Central memory CD4-positive, alpha-beta T cell (primary cell): ENCODE data around the gene PDCD10.

Experiments used
- DNase-seq: peaks from one replicate; pipeline ENCODE4 v3.0.0; 2022

The PDCD10 gene

GRCh38 chr3:167671878-167672427, 62.7 kb downstream of the PDCD10 start:
- no peak for DNase-seq

GRCh38 chr3:167669699-167670098, 65.0 kb downstream of the PDCD10 start:
- no peak for DNase-seq

- no peak for DNase-seq
These were observed 66.0 kb downstream of the PDCD10 start for GRCh38 chr3:167668651-167669050.

GRCh38 chr3:167666563-167666962, 68.1 kb downstream of the PDCD10 start:
- no peak for DNase-seq

GRCh38 chr3:167662919-167663400, 71.7 kb downstream of the PDCD10 start:
- DNase-seq = no peak

- no peak for DNase-seq
These were observed 76.9 kb downstream of the PDCD10 start for GRCh38 chr3:167657684-167658225.

GRCh38 chr3:167656821-167657220, 77.9 kb downstream of the PDCD10 start:
- DNase-seq = no peak

GRCh38 chr3:167653760-167654159, 80.9 kb downstream of the PDCD10 start, which contains the start of gene WDR49:
WDR49 (minus strand) TSS chr3:167653942; CDS start chr3:167653425, 517 bp downstream.
- DNase-seq = no peak

- no peak for DNase-seq
These were observed 81.5 kb downstream of the PDCD10 start for GRCh38 chr3:167653155-167653554.

GRCh38 chr3:167651826-167652225, 82.9 kb downstream of the PDCD10 start:
- no peak for DNase-seq

GRCh38 chr3:167650459-167650858, 84.2 kb downstream of the PDCD10 start:
- DNase-seq = no peak

- no peak for DNase-seq
These were observed 84.9 kb downstream of the PDCD10 start for GRCh38 chr3:167649746-167650145.

- no peak for DNase-seq
These were observed 90.1 kb downstream of the PDCD10 start for GRCh38 chr3:167644611-167645010.
